GM12874 (cell line): ENCODE data around the gene PLXDC2.

Source experiments
- CTCF ChIP-seq: IDR thresholded peaks from 2 replicates; pipeline ENCODE4 v1.5.1; 2011; ENCODE audit warnings: low read depth, mild to moderate bottlenecking, control low read depth, low read length, moderate library complexity; ENCODE audit not compliant: insufficient read depth

Gene PLXDC2

GRCh38 chr10:19815731-19816410, 361 bp upstream of the PLXDC2 start:
- 0 out of 2 replicates have a peak, but pooled peaks have one; percentile 5 for TF ChIP-seq CTCF

- peak; percentile 45; the same call in 1 of the 2 replicates for TF ChIP-seq CTCF
Measured at GRCh38 chr10:19817231-19817933, 1.1 kb downstream of the PLXDC2 start.

GRCh38 chr10:19818876-19819275, 2.6 kb downstream of the PLXDC2 start:
- no peak for TF ChIP-seq CTCF

- peak; percentile 41 for TF ChIP-seq CTCF
Measured at GRCh38 chr10:19819419-19820033, 3.3 kb downstream of the PLXDC2 start.

GRCh38 chr10:19824381-19825342, 8.4 kb downstream of the PLXDC2 start:
- no peak for TF ChIP-seq CTCF

GRCh38 chr10:19825700-19826099, 9.5 kb downstream of the PLXDC2 start:
- no peak for TF ChIP-seq CTCF
